SK-N-SH (cell line): ENCODE measurements around the gene FMNL1. TPM values are rescaled to one million over a fixed set of nuclear protein-coding genes. Genes with fewer than 3 reads are reported as not detected.
A peak's percentile ranks its signal among the peaks of the same experiment; 100 is the strongest.

Source experiments
- CTCF ChIA-PET: fragments of 300-600, 350-600 bp; formaldehyde crosslinking; extraction: SDS; loops from one replicate; lab custom pipeline; 2021; lab: Yijun Ruan, JAX
- POLR2A ChIA-PET: fragments of 350-600 bp; sonication (Branson Sonifier 250); formaldehyde crosslinking; extraction: SDS; loops from one replicate; lab custom pipeline; 2020; ENCODE audit warnings: antibody characterized with exemption, inconsistent platforms; lab: Yijun Ruan, JAX
- DNase-seq: peaks from one replicate; pipeline ENCODE4 v3.0.0; 2012
- H2AFZ ChIP-seq: fragments of 200-600 bp; sonication (generic); 2 replicates; pipeline ENCODE4 v1.8.1; 2016; ENCODE audit warnings: antibody characterized with exemption, mild to moderate bottlenecking, low read depth
- H3F3A ChIP-seq: fragments of 200-600 bp; sonication (generic); replicated peaks from 2 replicates; pipeline ENCODE3; 2016; ENCODE audit warnings: antibody characterized with exemption, mild to moderate bottlenecking; ENCODE audit not compliant: insufficient read depth
- H3K27ac ChIP-seq, 2 experiments: fragments of 200-500 bp in 1 of 2; fragments of 200-600 bp in 1 of 2; sonication (Bioruptor generic) in 1 of 2; sonication (generic), shearing (Covaris generic) in 1 of 2; 2 replicates each; pipeline versions ENCODE4 v1.5.1 to v1.6.1; 2014 to 2016; ENCODE audit warnings: low read depth in 2 of 2, inconsistent platforms in 1 of 2, low read length in 1 of 2, mild to moderate bottlenecking in 1 of 2, mixed read lengths in 1 of 2
- H3K27me3 ChIP-seq: fragments of 200-600 bp; sonication (generic), shearing (Covaris generic); 2 replicates; pipeline ENCODE4 v1.6.1; 2016; ENCODE audit warnings: mixed run types; ENCODE audit not compliant: insufficient read depth
- H3K36me3 ChIP-seq, 2 experiments: fragments of 200-500 bp in 1 of 2; fragments of 200-600 bp in 1 of 2; sonication (Bioruptor generic) in 1 of 2; sonication (generic) in 1 of 2; replicated peaks in 1 of 2; 2 replicates each; pipeline versions ENCODE3 to v1.5.1; 2014 to 2016; ENCODE audit warnings: low read length in 1 of 2, mild to moderate bottlenecking in 1 of 2; ENCODE audit not compliant: insufficient read depth in 2 of 2, control insufficient read depth in 1 of 2
- H3K4me1 ChIP-seq, 2 experiments: fragments of 200-500 bp in 1 of 2; fragments of 200-600 bp in 1 of 2; sonication (Bioruptor generic) in 1 of 2; sonication (generic), shearing (Covaris generic) in 1 of 2; 2 replicates each; pipeline versions ENCODE4 v1.5.1 to v1.6.1; 2014 to 2016; ENCODE audit warnings: low read depth in 1 of 2, low read length in 1 of 2, mixed run types in 1 of 2; ENCODE audit not compliant: insufficient read depth in 2 of 2, control insufficient read depth in 1 of 2
- H3K4me2 ChIP-seq: fragments of 200-600 bp; sonication (generic), shearing (Covaris generic); 2 replicates; pipeline ENCODE4 v1.6.1; 2017; ENCODE audit warnings: mixed run types
- H3K4me3 ChIP-seq, 2 experiments: fragments of 200-500 bp in 1 of 2; fragments of 200-600 bp in 1 of 2; sonication (Bioruptor generic) in 1 of 2; sonication (generic), shearing (Covaris generic) in 1 of 2; 2 replicates each; pipeline versions ENCODE4 v1.5.1 to v1.8.1; 2014 to 2016; ENCODE audit warnings: low read depth in 2 of 2, inconsistent platforms in 1 of 2, low read length in 1 of 2, mild to moderate bottlenecking in 1 of 2, mixed read lengths in 1 of 2, moderate library complexity in 1 of 2
- H3K79me2 ChIP-seq: fragments of 200-600 bp; sonication (generic); 2 replicates; pipeline ENCODE4 v1.8.1; 2017; ENCODE audit warnings: mild to moderate bottlenecking; ENCODE audit not compliant: insufficient read depth
- H3K9ac ChIP-seq: fragments of 200-600 bp; sonication (generic); 2 replicates; pipeline ENCODE4 v1.6.1; 2017; ENCODE audit warnings: mixed run types
- H3K9me2 ChIP-seq: fragments of 200-600 bp; sonication (generic); 2 replicates; pipeline ENCODE4 v1.6.1; 2017; ENCODE audit warnings: mixed run types
- H3K9me3 ChIP-seq: fragments of 200-600 bp; sonication (generic); 2 replicates; pipeline ENCODE4 v1.6.1; 2017; ENCODE audit warnings: mixed run types, mild to moderate bottlenecking, moderate library complexity
- H4K20me1 ChIP-seq: fragments of 200-600 bp; sonication (generic); 2 replicates; pipeline ENCODE4 v1.6.1; 2017; ENCODE audit warnings: mild to moderate bottlenecking, mixed run types; ENCODE audit not compliant: insufficient read depth
- CHD2 ChIP-seq: fragments of 150-350 bp; IDR thresholded peaks from 2 replicates; pipeline ENCODE4 v1.6.1; 2018; ENCODE audit warnings: low read length; ENCODE audit not compliant: partially characterized antibody
- EP300 ChIP-seq, 2 experiments: IDR thresholded peaks; 2 replicates each; pipeline versions ENCODE4 v1.4.0 to v1.6.1; 2012; ENCODE audit warnings: borderline replicate concordance in 1 of 2, low read depth in 1 of 2, low read length in 1 of 2
- EZH2phosphoT487 ChIP-seq: fragments of 200-600 bp; sonication (generic); IDR thresholded peaks from 2 replicates; pipeline ENCODE4 v1.6.1; 2017; ENCODE audit warnings: low read depth, mixed run types, mild to moderate bottlenecking, antibody characterized with exemption, moderate library complexity, borderline replicate concordance
- FOXJ3 ChIP-seq: sonication (generic); formaldehyde crosslinking; IDR thresholded peaks from 2 replicates; pipeline ENCODE4 v1.5.1; 2020; ENCODE audit warnings: mild to moderate bottlenecking, missing genetic modification reagents
- GABPA ChIP-seq: IDR thresholded peaks from 2 replicates; pipeline ENCODE4 v1.4.0; 2012; ENCODE audit warnings: low read depth, mild to moderate bottlenecking
- GATA2 ChIP-seq: sonication (generic); formaldehyde crosslinking; IDR thresholded peaks from 2 replicates; pipeline ENCODE4 v1.5.0; 2020; ENCODE audit warnings: mild to moderate bottlenecking, missing genetic modification reagents
- MXI1 ChIP-seq: IDR thresholded peaks from 2 replicates; pipeline ENCODE4 v1.6.1; 2012; ENCODE audit warnings: mild to moderate bottlenecking, low read depth, low read length, improper control_type of control experiment
- NFIC ChIP-seq: IDR thresholded peaks from 2 replicates; pipeline ENCODE4 v1.4.0; 2012; ENCODE audit warnings: borderline replicate concordance
- NRF1 ChIP-seq: IDR thresholded peaks from 2 replicates; pipeline ENCODE4 v1.6.1; 2012; ENCODE audit warnings: low read depth, mild to moderate bottlenecking, low read length
- RCOR1 ChIP-seq: fragments of 150-350 bp; IDR thresholded peaks from 2 replicates; pipeline ENCODE4 v1.6.1; 2017; ENCODE audit warnings: antibody characterized with exemption, low read length
- RFX5 ChIP-seq: IDR thresholded peaks from 2 replicates; pipeline ENCODE4 v1.6.1; 2012; ENCODE audit warnings: mild to moderate bottlenecking, improper control_type of control experiment, low read length
- USF1 ChIP-seq: IDR thresholded peaks from 2 replicates; pipeline ENCODE4 v1.4.0; 2012; ENCODE audit warnings: low read depth, borderline replicate concordance
- USF2 ChIP-seq: fragments of 150-350 bp; IDR thresholded peaks from 2 replicates; pipeline ENCODE4 v1.6.1; 2017; ENCODE audit warnings: antibody characterized with exemption, low read length, low read depth, borderline replicate concordance
- YY1 ChIP-seq: IDR thresholded peaks from 2 replicates; pipeline ENCODE4 v1.4.0; 2012; ENCODE audit warnings: low read depth, mild to moderate bottlenecking
- WGBS: methylation state at CpG from one replicate; pipeline ENCODE4 v1.1.6; 2017; ENCODE audit warnings: low lambda C conversion rate; 5-methylcytosine and 5-hydroxymethylcytosine counted together
- polyA plus RNA-seq, 3 experiments: library from polyadenylated mRNA; depleted of rRNA; stranded (reverse); fragments of >200 nt; gene quantifications; 2 replicates each; pipeline ENCODE4 v1.2.3, GENCODE V29; 2012
- TF ChIP-seq, protein P1 (sequence below): fragments of 150-350 bp; IDR thresholded peaks from 2 replicates; pipeline ENCODE4 v1.6.1; 2016; ENCODE audit warnings: mild to moderate bottlenecking, low read depth, low read length

The FMNL1 gene
- polyA plus RNA-seq, 1 of the 3 experiments (the other 2 are of a cell fraction) = 2.8 TPM

GRCh38 chr17:45222996-45223538, 1.4 kb downstream of the FMNL1 start (continued):
- TF ChIP-seq USF2 (no peak), EZH2phosphoT487 (no peak), RCOR1 (no peak), GATA2 (CRISPR knock-in tag) (no peak), GABPA (no peak), USF1 (no peak), CHD2 (peak; percentile 37), MXI1 (peak; percentile 57; the same call in 1 of the 2 replicates), FOXJ3 (CRISPR knock-in tag) (no peak), RFX5 (no peak), NFIC (no peak), NRF1 (no peak), EP300 (IDR thresholded peaks at IDR 0.05; ENCODE audit: borderline replicate concordance in 1 of 2, low read depth in 1 of 2, low read length in 1 of 2) (0 out of 4 replicates have a peak, but pooled peaks of 1 of the 2 experiments have one; percentile 8)
- TF ChIP-seq, protein P1, sequence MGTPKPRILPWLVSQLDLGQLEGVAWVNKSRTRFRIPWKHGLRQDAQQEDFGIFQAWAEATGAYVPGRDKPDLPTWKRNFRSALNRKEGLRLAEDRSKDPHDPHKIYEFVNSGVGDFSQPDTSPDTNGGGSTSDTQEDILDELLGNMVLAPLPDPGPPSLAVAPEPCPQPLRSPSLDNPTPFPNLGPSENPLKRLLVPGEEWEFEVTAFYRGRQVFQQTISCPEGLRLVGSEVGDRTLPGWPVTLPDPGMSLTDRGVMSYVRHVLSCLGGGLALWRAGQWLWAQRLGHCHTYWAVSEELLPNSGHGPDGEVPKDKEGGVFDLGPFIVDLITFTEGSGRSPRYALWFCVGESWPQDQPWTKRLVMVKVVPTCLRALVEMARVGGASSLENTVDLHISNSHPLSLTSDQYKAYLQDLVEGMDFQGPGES = no peak

DNA sequence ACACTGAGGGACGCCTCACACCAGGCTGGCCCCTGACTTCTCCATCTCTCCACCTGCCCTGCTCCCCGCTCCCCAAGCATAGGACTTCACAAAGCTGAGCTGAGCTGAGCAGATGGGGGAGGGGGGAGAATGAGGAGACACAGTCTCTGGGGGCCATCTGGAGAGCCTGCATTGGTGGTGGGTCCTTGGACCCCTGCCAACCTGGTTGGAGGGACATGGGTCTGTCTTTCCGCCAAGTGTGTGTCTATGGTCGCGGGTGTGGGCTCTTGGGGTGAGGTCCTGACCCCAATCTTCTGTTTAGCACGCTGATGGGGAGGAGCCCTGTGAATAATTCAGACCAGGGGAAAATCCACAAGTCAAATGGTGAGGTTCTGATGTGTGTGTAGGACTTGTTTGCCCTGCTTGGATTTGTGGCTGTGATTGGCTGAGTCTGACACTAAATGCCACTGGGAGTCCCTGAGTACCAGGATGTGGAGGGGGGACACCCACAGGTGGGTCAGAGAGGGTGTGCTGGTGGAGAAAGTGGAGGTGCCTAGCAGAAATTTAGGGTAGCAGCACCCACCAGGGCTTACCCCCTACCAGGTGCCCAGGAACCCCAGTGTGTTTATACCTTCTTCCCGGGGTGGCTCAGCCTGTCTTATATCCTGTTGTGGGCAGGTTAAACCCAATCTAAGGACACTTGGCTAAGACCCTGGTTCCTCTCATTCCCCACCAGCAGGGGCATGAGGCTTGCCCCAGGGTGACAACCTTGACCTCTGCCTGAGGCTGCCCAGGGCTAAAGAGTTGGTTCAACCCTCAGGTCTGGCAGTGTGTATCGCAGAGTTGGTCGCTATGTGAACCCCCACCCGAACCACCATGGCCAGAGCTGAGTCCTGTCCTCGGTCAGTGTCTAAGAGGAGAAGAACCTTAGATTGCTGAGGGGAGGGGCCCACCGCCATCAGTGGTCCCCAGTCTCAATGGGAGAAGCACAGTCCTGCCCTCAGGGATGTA, 2.1 kb downstream of the FMNL1 start:
- H3K27ac ChIP-seq = no peak overlapping the region
- peaks cover 0 to 33% of the 10 kb centered on the region in 2 experiments; a peak in 1 of 4 replicates for H3K4me1 ChIP-seq

More for the DNA sequence above, 2.1 kb downstream of the FMNL1 start:
- TF ChIP-seq YY1 = no peak
- no peak for TF ChIP-seq NFIC
- TF ChIP-seq, all 33 proteins: peak for 0
- no peaks in the 10 kb centered on the region for H4K20me1 ChIP-seq
- no peaks in the 10 kb centered on the region for H3K36me3 ChIP-seq
- WGBS = 100% methylated on average over 4 of the region's 12 CpGs
- H2AFZ ChIP-seq = no peak overlapping the region
- no peaks in the 10 kb centered on the region for H3K79me2 ChIP-seq
- peaks cover 14% of the 10 kb centered on the region for H3F3A ChIP-seq
- H3K9me3 ChIP-seq = no peaks in the 10 kb centered on the region
- H3K9ac ChIP-seq = no peak overlapping the region
- no peaks in the 10 kb centered on the region for H3K9me2 ChIP-seq
- DNase-seq = no peak
- no peak overlapping the region for H3K4me3 ChIP-seq
- no peaks in the 10 kb centered on the region for H3K27me3 ChIP-seq
- POLR2A ChIA-PET = no interaction called here
- H3K4me2 ChIP-seq = no peak overlapping the region
- CTCF ChIA-PET = interaction anchor here (0.8 to 16.2 kb wide), 7 partner anchors 7 to 628 kb away, joined by 3 to 260 read pairs (median 13); no protein-coding TSS in a partner anchor
